ENCODE data around the gene ING3.

The ING3 gene

DNA sequence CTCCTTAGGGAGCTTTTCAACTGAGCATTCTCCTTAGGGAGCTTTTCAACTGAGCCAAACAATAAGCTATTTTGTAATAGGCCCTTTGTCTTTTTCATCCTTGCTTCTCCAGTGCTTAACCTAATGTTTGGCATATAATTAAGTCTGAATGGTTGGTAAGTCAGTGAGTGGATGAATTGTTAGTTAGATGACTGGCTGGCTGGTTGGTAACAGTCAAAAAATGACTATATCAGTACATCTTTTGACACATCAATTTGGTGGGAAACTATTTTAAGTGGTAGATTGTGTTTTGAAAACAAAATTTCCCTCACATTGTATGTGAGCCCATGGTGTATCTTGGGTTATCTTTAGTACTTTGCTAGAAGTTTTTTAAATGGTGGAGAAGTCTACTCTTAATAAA lies 16.4 kb downstream of the ING3 start:
- Histone ChIP-seq H3K79me2 (ENCODE audit: insufficient read depth, low read length) (0 out of 2 replicates have a peak, but pooled peaks cover 3% of the 10 kb centered on the region), H2AFZ (ENCODE audit: low read depth, low read length, severe bottlenecking) (no peak overlapping the region), H3K9me3 (ENCODE audit: insufficient read depth, low read length) (no peaks in the 10 kb centered on the region), H3K36me3 (ENCODE audit: low read length) (peaks cover 49% of the 10 kb centered on the region), H3K27ac (ENCODE audit: low read depth, low read length) (no peak overlapping the region), H3F3A (ENCODE audit: insufficient read depth) (no peaks in the 10 kb centered on the region; the same call in 1 of the 2 replicates), H3K4me3 (ENCODE audit: insufficient read depth, low read length, poor library complexity, severe bottlenecking) (no peak overlapping the region), H3K4me2 (ENCODE audit: low read depth, low read length, poor library complexity, severe bottlenecking) (no peak overlapping the region), H3K27me3 (ENCODE audit: low read length) (no peaks in the 10 kb centered on the region), H3K9ac (ENCODE audit: low read length) (no peak overlapping the region), H3K9me2 (replicated peaks; ENCODE audit: insufficient read depth, low read length) (no peaks in the 10 kb centered on the region), H4K20me1 (ENCODE audit: low read depth, low read length) (no peaks in the 10 kb centered on the region)
- TF ChIP-seq EZH2phosphoT487 (conservative IDR thresholded peaks at IDR 0.05; ENCODE audit: low read length): no peak
- TF ChIP-seq, protein P1, sequence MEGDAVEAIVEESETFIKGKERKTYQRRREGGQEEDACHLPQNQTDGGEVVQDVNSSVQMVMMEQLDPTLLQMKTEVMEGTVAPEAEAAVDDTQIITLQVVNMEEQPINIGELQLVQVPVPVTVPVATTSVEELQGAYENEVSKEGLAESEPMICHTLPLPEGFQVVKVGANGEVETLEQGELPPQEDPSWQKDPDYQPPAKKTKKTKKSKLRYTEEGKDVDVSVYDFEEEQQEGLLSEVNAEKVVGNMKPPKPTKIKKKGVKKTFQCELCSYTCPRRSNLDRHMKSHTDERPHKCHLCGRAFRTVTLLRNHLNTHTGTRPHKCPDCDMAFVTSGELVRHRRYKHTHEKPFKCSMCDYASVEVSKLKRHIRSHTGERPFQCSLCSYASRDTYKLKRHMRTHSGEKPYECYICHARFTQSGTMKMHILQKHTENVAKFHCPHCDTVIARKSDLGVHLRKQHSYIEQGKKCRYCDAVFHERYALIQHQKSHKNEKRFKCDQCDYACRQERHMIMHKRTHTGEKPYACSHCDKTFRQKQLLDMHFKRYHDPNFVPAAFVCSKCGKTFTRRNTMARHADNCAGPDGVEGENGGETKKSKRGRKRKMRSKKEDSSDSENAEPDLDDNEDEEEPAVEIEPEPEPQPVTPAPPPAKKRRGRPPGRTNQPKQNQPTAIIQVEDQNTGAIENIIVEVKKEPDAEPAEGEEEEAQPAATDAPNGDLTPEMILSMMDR (IDR thresholded peaks at IDR 0.05; ENCODE audit: insufficient read depth, low read length, poor library complexity, severe bottlenecking): no peak

DNA sequence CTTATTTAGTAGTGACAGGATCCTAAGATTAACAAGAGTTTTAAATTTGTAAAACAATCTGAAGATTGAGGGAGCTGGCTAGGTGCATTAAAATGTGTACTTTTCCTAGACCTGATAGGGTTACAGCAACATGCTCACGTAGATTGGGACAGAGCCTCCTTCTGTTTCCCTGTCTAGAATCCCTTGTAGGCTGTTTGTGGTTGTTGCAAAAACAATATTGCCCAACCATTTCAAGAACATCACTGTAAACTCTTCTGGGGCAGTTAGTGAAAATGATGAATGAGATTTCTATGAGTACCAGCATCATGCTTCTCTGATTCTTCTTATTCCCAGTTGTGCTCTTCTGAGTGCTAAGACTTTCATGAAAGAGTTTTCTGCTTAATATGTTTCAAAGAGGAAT lies 23.3 kb downstream of the ING3 start:
- H3K36me3 ChIP-seq (ENCODE audit: low read length): peaks cover 57% of the 10 kb centered on the region
- H3K9ac ChIP-seq (ENCODE audit: low read length): no peak overlapping the region
- peaks cover 3% of the 10 kb centered on the region; the same call in 1 of the 2 replicates for H4K20me1 ChIP-seq (ENCODE audit: low read depth, low read length)
- H3K27me3 ChIP-seq (ENCODE audit: low read length): no peaks in the 10 kb centered on the region
- H2AFZ ChIP-seq (ENCODE audit: low read depth, low read length, severe bottlenecking): no peak overlapping the region
- H3K9me3 ChIP-seq (ENCODE audit: insufficient read depth, low read length): no peaks in the 10 kb centered on the region
- H3K9me2 ChIP-seq (replicated peaks; ENCODE audit: insufficient read depth, low read length): no peaks in the 10 kb centered on the region
- H3K27ac ChIP-seq (ENCODE audit: low read depth, low read length): no peak overlapping the region
- TF ChIP-seq EZH2phosphoT487 (conservative IDR thresholded peaks at IDR 0.05; ENCODE audit: low read length): no peak
- TF ChIP-seq, protein P1 (IDR thresholded peaks at IDR 0.05; ENCODE audit: insufficient read depth, low read length, poor library complexity, severe bottlenecking): no peak
- no peaks in the 10 kb centered on the region for H3K79me2 ChIP-seq (ENCODE audit: insufficient read depth, low read length)
- no peak overlapping the region for H3K4me2 ChIP-seq (ENCODE audit: low read depth, low read length, poor library complexity, severe bottlenecking)
- peaks cover 4% of the 10 kb centered on the region; the same call in 1 of the 2 replicates for H3F3A ChIP-seq (ENCODE audit: insufficient read depth)
- no peak overlapping the region for H3K4me3 ChIP-seq (ENCODE audit: insufficient read depth, low read length, poor library complexity, severe bottlenecking)

DNA sequence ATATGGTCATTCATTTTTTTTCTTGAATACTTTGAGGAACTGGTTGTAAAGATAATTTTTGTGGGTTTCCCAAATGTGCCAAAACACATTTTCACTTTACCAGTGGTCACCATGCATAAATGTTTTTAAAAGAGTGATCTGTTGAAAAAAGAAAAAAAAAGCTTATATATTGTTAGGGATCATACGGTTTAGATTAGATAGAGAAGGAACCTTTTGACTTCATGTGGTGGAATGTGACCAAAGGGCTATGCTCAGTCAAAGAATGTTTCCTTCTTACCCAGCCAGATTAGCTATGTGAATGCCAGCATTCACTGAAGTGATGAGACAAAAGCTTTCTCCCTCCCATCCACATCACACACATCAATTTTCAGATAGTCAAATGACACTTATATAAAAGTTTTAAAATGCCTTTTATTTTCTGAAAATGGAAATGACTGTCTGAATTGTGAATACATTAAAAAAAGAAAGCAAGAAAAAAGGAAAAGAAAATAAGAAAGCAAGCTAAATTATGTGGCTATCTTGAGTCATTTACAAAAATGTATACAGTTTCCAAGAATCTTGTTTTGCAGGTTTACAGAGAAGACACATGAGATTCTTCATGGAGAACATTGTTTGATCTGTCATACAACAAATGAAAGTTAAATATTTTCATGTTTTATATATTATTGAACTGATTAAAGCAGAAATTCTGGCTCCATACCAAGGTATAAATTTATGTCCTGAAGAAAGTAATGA lies 29.4 kb downstream of the ING3 start:
- 0 out of 2 replicates have a peak, but pooled peaks cover 4% of the 10 kb centered on the region for H3F3A ChIP-seq (ENCODE audit: insufficient read depth)
- TF ChIP-seq EZH2phosphoT487 (conservative IDR thresholded peaks at IDR 0.05; ENCODE audit: low read length): no peak
- TF ChIP-seq, protein P1 (IDR thresholded peaks at IDR 0.05; ENCODE audit: insufficient read depth, low read length, poor library complexity, severe bottlenecking): no peak
- H3K9me3 ChIP-seq (ENCODE audit: insufficient read depth, low read length): no peaks in the 10 kb centered on the region
- no peaks in the 10 kb centered on the region for H3K9me2 ChIP-seq (replicated peaks; ENCODE audit: insufficient read depth, low read length)
- H3K79me2 ChIP-seq (ENCODE audit: insufficient read depth, low read length): no peaks in the 10 kb centered on the region
- H3K4me3 ChIP-seq (ENCODE audit: insufficient read depth, low read length, poor library complexity, severe bottlenecking): no peak overlapping the region
- peaks cover 3% of the 10 kb centered on the region; the same call in 1 of the 2 replicates for H4K20me1 ChIP-seq (ENCODE audit: low read depth, low read length)
- H3K27ac ChIP-seq (ENCODE audit: low read depth, low read length): no peak overlapping the region
- no peak overlapping the region for H2AFZ ChIP-seq (ENCODE audit: low read depth, low read length, severe bottlenecking)
- no peak overlapping the region for H3K9ac ChIP-seq (ENCODE audit: low read length)
- H3K36me3 ChIP-seq (ENCODE audit: low read length): peaks cover 10% of the 10 kb centered on the region; the same call in 1 of the 2 replicates
- H3K4me2 ChIP-seq (ENCODE audit: low read depth, low read length, poor library complexity, severe bottlenecking): no peak overlapping the region
- H3K27me3 ChIP-seq (ENCODE audit: low read length): no peaks in the 10 kb centered on the region
